ENCODE measurements around the gene PPP1R36.

DNA sequence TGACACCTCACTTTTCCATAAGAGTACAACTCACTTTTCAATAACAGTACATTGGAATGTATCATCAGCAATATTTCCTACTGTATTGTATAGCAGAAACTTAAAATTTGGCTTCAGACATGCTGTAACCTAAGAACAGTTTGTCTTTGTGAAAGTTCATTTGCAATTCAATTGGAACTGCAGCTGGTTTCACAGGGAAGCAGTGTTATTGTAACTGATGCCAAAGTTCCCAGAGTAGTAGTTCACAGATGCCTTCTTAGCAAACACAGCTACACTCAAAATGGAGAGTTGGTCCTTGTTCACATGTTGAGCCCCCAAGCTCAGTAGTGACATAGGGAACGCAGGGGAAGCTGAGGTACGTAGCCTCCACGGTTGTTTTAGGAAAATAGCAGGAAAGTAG, 23.3 kb downstream of the PPP1R36 start:
- no peak for TF ChIP-seq POLR2A (IDR thresholded peaks at IDR 0.05)
- TF ChIP-seq, protein P1, sequence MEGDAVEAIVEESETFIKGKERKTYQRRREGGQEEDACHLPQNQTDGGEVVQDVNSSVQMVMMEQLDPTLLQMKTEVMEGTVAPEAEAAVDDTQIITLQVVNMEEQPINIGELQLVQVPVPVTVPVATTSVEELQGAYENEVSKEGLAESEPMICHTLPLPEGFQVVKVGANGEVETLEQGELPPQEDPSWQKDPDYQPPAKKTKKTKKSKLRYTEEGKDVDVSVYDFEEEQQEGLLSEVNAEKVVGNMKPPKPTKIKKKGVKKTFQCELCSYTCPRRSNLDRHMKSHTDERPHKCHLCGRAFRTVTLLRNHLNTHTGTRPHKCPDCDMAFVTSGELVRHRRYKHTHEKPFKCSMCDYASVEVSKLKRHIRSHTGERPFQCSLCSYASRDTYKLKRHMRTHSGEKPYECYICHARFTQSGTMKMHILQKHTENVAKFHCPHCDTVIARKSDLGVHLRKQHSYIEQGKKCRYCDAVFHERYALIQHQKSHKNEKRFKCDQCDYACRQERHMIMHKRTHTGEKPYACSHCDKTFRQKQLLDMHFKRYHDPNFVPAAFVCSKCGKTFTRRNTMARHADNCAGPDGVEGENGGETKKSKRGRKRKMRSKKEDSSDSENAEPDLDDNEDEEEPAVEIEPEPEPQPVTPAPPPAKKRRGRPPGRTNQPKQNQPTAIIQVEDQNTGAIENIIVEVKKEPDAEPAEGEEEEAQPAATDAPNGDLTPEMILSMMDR (IDR thresholded peaks at IDR 0.05), result no peak
